Measurements from ENCODE around the gene ZNF580.

DNA sequence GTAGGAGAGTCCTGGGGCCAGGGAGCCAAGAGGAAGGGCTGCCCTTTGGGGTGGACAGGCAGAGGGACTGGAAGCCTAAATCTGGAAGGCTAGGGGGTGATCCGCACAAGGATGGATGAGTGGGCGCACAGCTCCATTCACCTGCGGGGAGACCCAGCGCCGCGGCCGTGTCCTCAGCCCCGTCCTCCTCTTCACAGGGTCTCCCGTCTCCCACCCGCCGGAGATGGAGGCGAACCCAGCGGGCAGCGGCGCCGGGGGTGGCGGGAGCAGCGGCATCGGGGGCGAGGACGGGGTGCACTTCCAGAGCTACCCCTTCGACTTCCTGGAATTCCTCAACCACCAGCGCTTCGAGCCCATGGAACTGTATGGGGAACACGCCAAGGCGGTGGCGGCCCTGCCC lies 27.4 kb upstream of the ZNF580 start:
- TF ChIP-seq TEAD4 (IDR thresholded peaks at IDR 0.05; ENCODE audit: low read length) (no peak), TEAD4 (CRISPR knock-in tag; IDR thresholded peaks at IDR 0.05; ENCODE audit: borderline replicate concordance) (no peak), CHD2 (IDR thresholded peaks at IDR 0.05; ENCODE audit: low read depth, low read length) (no peak)
- TF ChIP-seq, protein P1, sequence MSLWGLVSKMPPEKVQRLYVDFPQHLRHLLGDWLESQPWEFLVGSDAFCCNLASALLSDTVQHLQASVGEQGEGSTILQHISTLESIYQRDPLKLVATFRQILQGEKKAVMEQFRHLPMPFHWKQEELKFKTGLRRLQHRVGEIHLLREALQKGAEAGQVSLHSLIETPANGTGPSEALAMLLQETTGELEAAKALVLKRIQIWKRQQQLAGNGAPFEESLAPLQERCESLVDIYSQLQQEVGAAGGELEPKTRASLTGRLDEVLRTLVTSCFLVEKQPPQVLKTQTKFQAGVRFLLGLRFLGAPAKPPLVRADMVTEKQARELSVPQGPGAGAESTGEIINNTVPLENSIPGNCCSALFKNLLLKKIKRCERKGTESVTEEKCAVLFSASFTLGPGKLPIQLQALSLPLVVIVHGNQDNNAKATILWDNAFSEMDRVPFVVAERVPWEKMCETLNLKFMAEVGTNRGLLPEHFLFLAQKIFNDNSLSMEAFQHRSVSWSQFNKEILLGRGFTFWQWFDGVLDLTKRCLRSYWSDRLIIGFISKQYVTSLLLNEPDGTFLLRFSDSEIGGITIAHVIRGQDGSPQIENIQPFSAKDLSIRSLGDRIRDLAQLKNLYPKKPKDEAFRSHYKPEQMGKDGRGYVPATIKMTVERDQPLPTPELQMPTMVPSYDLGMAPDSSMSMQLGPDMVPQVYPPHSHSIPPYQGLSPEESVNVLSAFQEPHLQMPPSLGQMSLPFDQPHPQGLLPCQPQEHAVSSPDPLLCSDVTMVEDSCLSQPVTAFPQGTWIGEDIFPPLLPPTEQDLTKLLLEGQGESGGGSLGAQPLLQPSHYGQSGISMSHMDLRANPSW (CRISPR knock-in tag; IDR thresholded peaks at IDR 0.05): no peak
- TF ChIP-seq, protein P2, sequence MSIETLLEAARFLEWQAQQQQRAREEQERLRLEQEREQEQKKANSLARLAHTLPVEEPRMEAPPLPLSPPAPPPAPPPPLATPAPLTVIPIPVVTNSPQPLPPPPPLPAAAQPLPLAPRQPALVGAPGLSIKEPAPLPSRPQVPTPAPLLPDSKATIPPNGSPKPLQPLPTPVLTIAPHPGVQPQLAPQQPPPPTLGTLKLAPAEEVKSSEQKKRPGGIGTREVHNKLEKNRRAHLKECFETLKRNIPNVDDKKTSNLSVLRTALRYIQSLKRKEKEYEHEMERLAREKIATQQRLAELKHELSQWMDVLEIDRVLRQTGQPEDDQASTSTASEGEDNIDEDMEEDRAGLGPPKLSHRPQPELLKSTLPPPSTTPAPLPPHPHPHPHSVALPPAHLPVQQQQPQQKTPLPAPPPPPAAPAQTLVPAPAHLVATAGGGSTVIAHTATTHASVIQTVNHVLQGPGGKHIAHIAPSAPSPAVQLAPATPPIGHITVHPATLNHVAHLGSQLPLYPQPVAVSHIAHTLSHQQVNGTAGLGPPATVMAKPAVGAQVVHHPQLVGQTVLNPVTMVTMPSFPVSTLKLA (conservative IDR thresholded peaks at IDR 0.05): no peak
- TF ChIP-seq, protein P3, sequence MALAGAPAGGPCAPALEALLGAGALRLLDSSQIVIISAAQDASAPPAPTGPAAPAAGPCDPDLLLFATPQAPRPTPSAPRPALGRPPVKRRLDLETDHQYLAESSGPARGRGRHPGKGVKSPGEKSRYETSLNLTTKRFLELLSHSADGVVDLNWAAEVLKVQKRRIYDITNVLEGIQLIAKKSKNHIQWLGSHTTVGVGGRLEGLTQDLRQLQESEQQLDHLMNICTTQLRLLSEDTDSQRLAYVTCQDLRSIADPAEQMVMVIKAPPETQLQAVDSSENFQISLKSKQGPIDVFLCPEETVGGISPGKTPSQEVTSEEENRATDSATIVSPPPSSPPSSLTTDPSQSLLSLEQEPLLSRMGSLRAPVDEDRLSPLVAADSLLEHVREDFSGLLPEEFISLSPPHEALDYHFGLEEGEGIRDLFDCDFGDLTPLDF (CRISPR knock-in tag; IDR thresholded peaks at IDR 0.05): no peak
